Middle frontal gyrus (tissue), 1 donor: ENCODE data around the gene RASGRF2.

Experiments used
- DNase-seq: peaks from one replicate; pipeline ENCODE4 v3.0.0-alpha.2; 2015; ENCODE audit warnings: low spot score; ENCODE audit errors: extremely low spot score

The RASGRF2 gene

DNA sequence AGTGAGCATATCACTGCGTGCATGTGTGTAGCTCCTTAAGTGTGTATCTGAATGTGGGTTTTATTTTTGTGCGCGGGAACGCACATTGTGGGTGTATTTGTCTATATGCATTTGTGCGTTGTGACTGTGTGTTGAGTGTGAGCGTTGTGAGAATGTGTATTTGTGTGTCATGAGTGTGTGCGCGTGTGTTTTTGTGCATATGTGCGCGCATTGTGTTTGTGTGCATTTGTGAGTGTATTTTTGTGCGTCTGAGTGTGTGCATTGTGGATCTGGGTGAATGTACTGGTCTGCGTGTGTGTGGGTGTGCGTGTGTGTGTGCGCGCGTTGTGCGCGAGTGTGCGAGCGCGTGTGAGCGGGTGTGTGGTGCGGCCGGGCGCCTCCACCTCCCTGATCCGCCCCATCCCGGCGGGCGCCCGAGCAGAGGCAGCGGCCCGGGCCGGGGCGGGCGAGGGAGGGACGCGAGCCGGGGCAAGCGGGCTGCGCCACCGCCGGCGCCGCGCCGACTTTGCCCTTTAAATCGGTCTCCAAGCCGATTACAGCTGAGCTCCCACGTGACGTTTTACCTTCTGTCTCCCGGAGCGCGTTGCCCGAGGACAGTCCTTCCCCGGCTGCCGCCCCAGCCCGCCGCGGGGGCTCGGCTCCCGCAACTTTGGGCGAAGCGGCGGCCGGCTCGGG is at the start of gene RASGRF2:
TSS of gene RASGRF2 (plus strand) at position 596 of the 675 bp plus-strand sequence. CDS start 376 bp downstream, outside the sequence.
- no peak for DNase-seq

- no peak for DNase-seq
Measured at GRCh38 chr5:80912479-80912878, 47.7 kb upstream of the RASGRF2 start.

DNA sequence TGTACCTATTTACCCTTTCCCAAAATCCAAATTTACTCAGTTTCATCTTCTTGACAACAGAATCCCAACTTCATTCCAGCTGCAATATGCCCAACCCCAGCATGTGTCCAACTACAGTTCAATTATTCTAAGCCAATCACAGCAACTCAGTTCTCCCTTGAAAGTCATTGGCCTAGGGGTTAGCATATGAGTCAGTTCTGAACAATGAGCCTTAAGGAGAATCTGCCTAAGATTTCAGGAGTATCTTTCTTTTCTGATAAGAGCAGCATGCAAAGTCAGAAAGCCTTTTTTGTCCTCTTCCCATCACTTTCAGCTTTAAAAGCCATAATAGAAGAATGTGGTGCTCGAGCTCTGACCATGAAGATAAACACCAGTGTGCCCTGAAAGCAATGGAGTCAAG is 44.4 kb upstream of the RASGRF2 start:
- DNase-seq = no peak

- no peak for DNase-seq
Measured at GRCh38 chr5:80916676-80917075, 43.5 kb upstream of the RASGRF2 start.

DNA sequence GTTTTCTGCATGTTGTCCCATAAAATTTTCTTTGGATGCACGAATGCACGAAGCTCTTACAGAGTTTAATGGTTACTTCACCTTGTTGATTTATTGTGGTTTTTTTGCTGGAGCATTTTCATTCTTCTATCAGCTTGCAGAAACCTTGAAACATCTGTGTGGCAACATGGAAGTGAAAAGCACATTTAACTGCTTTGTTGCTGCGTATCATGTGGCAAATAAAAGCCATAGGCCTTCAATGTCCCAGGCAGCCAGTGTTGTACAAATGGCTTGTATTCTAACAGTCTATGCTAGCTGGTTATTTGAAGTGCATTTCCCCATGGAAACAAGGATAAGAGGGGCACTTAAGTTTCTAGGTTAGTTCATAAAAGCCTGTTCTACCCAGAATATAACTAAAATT is 42.5 kb upstream of the RASGRF2 start:
- no peak for DNase-seq

DNA sequence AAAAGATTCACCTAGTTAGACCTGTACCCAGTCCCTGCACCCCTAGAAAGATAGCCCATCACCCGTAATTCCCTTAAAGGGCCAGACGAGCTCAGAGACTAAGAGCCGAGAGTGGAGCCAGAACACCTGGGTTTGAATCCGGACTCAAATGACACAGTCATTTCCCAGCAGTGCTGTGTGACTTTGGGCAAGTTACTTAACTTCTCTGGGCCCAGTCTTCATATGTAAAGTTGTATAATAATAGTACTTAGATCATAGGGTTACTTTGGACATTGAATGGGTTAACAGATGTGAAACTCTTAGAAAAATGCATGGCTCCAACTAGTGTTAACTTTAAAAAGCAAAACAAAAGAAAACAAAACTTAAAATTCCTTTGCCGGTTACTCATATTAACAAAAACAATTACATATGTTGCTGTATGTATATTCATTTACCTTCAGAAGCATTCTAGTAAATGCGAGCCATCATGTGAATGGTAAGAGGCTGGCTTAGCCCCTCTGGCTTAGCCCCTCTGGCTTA is 40.4 kb upstream of the RASGRF2 start:
- no peak for DNase-seq

DNA sequence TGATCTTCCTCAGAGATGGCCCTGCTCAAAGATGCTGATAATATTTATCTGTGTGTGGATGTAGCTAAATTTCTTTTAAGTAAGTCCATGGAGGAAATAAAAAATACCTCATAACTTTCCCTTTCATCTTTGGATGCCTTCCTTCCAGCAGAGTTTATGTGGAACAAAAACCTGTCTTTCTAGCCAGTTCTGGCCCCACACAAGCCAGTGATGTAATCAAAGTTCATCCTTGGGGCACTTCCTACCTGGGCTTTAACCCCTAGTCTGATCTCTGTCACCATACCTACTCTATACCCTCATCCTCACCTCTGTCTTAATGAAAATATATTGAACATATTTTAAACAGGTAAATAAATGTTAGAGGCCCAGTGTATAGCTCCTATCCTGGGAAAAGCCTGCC is 39.8 kb upstream of the RASGRF2 start:
- DNase-seq = no peak

GRCh38 chr5:80921026-80921425 is 39.1 kb upstream of the RASGRF2 start:
- no peak for DNase-seq

- no peak for DNase-seq
Measured at GRCh38 chr5:80925931-80926330, 34.2 kb upstream of the RASGRF2 start.

- no peak for DNase-seq
Measured at GRCh38 chr5:80926536-80926935, 33.6 kb upstream of the RASGRF2 start.

GRCh38 chr5:80926979-80927656 is 33.0 kb upstream of the RASGRF2 start:
- no peak for DNase-seq

DNA sequence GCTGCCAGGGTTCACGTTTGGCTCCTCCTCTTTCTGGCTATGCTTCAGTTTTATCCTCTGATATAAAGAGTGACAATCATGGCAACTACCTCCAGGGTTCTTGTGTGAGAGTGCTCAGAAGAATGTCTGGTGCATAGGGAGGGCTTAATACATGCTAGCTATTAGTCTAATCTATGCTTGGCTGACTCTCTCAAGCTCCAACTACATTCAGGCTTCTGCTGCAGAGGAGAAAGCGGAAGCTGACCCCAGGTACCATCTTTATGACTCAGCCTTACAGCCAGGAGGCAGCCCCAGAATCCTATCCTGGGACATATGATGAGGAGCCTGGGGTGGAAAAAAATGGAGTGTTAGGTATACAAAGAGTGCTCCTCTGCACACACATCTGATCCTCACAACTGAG is 32.1 kb upstream of the RASGRF2 start:
- no peak for DNase-seq

DNA sequence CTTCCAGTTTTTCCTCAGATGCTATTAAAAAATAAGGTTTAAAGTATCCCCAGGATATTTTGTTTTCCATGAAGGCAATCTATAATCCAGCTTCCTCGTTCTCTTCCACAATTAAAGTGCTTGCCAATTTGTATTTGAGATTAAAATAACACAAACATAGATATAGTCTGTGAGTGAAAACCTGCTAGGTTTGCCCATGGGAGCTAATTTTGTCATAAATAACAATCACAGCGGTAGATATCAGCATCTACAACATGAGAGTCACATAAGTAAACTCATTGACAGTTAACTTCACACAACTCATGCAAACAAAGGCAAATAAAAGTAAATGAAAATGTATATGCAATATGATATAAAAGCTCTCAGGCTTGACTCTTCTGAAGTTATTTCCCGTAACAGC is 29.2 kb upstream of the RASGRF2 start:
- DNase-seq = no peak

DNA sequence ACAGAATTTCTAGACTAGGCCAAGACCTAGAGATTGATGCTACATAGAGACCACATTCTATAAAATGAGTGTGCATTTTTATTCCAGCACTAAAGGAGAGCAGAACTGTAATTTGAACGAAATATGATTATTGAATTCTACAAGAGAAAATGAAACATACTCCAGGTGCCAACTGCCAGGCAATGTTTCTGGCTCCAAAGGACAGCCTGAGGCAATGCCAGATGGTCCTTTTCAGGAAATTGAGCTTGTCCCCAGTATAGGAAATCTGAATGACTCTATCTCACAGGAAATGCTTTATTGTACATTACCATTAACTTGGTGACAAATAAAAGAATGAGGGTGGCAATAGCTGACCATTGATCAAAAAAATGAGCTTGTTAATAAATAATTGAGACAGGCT is 28.8 kb upstream of the RASGRF2 start:
- DNase-seq = no peak

GRCh38 chr5:80933036-80933435 is 27.1 kb upstream of the RASGRF2 start:
- no peak for DNase-seq

GRCh38 chr5:80934751-80935150 is 25.4 kb upstream of the RASGRF2 start:
- DNase-seq = no peak

GRCh38 chr5:80935811-80936385 is 24.3 kb upstream of the RASGRF2 start:
- no peak for DNase-seq

GRCh38 chr5:80936881-80937280 is 23.3 kb upstream of the RASGRF2 start:
- DNase-seq = no peak

- no peak for DNase-seq
Measured at GRCh38 chr5:80937584-80938356, 22.4 kb upstream of the RASGRF2 start.

- no peak for DNase-seq
Measured at GRCh38 chr5:80941496-80941895, 18.7 kb upstream of the RASGRF2 start.

DNA sequence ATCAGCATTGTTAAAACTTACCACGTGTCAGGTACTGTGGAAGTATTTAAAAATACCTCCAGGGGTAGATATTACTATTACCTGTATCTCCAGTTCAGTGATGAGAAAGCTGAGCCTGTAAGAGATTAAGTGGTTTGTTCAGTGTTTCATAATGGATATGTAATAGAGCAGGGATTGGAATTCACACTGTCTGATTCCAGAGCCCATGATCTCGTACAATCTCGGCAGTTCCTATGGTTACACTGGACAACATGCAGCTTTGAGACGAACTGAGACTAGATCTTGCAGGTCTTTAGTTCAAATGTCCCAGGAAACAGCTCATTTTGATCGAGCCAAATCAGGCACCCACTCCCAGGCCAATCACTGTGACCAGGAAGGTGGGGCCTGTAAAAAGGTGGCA is 8.8 kb upstream of the RASGRF2 start:
- DNase-seq = no peak

GRCh38 chr5:80953587-80953986 is 6.6 kb upstream of the RASGRF2 start:
- no peak for DNase-seq
